COLO668 (cell line): Measurements from ENCODE around the gene LRRC58.
"Not testable (repeated sequence)": the region's sequence is repeated elsewhere in the genome, so short reads cannot be mapped to it uniquely, and the experiment has no call there.

Experiments
- DNase-seq: peaks from one replicate; lab custom pipeline; 2025; ENCODE audit not compliant: unreplicated experiment; lab: John Stamatoyannopoulos, UW

The LRRC58 gene

GRCh38 chr3:120341658-120342346, 7.4 kb downstream of the LRRC58 start:
- DNase-seq: no peak

DNA sequence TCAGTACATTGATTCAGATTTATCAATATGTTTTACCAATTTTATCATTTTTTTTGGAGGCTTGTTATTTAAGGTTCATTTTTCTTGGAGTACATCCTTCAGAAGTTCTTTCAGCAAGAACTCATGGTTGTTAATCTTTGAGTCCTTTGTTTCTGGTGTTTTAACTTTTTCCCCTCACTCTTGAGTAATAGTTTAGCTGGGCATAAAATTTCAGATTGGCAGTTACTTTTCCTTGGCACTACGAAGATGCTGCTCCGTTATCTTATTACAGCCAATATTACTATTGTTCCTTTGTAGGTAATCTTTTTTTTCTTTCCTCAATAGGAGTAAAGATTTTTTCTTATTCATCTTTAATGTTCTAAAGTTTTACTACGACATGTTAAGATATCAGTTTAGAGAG, 9.8 kb downstream of the LRRC58 start:
- DNase-seq: no peak

- DNase-seq: no peak
Measured at GRCh38 chr3:120338517-120338916, 10.6 kb downstream of the LRRC58 start.

DNA sequence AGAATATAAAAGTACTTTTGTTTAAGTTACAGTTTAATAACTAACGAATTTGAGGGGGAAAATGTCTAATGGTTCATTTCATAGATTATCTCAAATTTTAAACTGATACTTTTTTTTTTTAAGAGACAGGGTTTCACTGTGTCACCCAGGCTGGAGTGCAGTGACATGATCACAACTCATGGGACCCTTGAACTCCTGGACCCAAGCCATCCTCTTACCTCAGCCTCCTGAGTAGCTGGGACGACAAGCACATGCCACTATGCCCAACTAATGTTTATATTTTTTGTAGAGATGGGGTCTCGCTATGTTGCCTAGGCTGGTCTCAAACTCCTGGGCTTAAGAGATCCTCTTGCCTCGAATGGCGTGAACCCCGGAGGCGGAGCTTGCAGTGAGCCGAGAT, 16.5 kb downstream of the LRRC58 start:
- no peak for DNase-seq

GRCh38 chr3:120331076-120331475, 18.1 kb downstream of the LRRC58 start:
- DNase-seq: no peak

DNA sequence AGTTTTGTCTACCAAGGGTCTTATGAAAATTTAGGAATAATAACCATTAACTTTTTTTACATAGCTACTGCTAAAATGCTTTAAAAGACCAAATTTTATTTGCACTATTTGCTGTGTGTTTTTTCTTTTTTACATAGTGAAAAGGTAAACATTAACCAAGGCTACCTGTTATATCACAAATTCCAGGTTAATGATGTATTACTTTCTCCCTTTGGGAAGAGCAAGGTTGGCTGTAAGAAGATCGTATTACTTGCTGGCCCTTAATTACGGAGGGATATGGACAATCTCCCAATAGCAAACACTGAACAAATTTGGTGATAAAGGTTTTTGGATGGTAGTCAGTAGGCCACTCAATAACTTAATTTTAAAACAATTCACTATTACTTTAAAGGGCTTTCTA, 22.4 kb downstream of the LRRC58 start:
- no peak for DNase-seq

GRCh38 chr3:120324190-120324589, 25.0 kb downstream of the LRRC58 start:
- DNase-seq: no peak

DNA sequence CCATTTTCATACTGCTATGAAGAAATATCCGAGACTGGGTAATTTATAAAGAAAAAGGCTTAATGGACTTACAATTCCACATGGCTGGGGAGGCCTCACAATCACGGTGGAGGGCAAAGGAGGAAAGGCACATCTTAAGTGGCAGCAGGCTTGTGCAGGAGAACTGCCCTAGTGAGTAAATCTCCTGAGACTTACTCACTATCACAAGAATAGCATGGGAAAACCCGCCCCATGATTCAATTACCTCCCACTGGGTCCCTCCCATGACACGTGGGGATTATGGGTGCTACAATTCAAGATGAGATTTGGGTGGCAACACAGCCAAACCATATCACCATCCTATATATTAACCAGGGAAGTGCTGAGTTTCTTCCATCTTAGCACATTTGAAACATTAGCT, 25.4 kb downstream of the LRRC58 start:
- DNase-seq: not testable (repeated sequence)

- no peak for DNase-seq
Measured at GRCh38 chr3:120311863-120312794, 37.0 kb downstream of the LRRC58 start.

DNA sequence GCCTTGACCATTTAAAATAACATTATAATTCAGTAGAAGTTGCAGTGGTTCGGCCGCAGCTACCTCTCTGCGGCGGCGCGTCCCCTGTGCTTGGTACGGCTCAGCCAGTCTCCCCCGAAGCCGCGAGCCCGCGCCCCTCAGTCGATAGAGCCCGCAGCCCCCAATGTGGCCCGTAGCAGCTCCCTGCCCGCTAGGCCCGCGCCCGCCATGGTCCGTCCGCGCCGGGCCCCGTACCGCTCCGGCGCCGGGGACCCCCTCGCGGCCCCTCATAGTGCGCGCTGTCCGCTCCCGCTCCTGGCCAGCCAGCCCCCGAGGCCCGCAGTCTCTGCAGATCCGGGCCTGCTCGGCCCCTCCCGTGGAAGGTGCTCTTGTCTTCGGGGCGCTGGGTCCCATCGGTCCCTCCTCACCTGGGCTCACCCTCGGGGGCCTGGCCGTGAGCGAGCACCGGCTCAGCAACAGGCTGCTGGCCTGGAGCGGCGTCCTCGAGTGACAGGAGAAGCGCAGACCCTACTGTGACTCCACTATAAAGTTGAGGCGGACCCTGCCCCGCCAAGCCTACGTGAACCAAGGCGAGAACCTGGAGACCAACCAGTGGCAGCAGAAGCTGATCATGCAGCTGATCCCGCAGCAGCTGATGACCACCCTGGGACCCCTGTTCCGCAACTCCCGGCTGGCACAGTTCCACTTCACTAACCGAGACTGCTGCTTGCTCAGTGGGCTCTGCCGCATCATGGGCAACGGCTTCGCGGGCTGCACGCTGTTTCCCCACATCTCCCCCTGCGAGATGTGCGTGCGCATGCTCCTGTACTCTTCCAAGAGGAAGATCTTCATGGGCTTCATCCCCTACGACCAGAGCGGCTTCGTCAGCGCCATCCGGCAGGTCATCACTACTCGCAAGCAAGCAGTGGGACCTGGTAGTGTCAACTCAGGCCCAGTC, 42.4 kb downstream of the LRRC58 start:
- no peak for DNase-seq

DNA sequence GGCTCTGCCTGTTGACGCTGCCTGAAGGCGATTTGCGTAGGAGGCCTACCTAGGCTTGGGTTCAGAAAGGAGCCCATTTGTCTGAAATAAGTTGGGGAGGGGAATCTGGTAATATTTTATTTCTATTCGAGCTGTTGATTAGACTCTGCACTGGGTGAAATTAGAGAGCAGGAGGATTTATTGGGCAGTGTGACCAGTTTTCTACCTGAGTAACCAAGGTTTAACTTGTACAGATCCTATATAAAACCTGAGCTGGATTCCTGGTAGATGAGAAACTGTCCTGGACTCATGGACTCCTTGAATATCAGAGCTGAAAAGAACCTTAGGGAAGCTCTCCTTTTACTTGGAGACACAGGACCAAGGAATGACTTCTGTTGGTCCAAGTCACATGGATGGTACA, 44.5 kb downstream of the LRRC58 start:
- DNase-seq: no peak

DNA sequence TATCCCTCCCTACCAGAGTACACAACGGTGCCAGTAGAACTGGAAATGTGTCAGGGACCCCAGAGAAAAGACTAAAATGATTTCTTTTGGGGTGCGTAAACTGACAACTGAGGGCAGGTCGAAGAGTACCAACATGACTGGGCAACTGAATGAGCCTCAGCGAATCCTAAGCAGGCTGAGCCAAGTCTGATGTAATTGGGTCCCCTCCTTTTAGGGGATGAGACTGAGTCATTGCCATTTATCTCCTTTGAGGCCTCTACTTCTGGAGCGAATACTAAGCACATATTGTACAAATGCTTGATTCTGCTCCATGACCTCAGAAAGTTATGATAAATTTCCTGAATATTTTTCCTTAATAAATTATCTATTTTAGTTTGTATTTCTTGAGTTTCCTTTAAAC, 46.8 kb downstream of the LRRC58 start:
- DNase-seq: no peak

DNA sequence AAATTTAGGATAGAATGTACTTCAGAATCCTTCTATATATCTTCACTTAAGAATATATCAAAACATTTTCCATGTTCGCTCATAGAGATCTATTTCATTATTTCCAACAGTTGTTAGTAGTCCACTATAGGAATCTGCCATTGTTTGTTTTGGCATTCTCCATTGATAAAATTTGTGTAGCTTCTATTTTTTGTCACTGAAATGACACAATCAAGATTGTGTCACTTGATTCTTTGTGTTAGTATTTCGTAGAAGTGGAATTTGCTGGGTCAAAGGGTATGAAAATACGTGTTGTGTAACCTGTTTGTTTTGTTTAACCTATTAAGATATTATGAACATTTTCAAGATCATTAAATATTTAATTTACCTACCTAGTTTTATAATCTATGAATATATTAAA, 48.2 kb downstream of the LRRC58 start:
- no peak for DNase-seq

- no peak for DNase-seq
Measured at GRCh38 chr3:120299403-120299802, 49.8 kb downstream of the LRRC58 start.

- no peak for DNase-seq
Measured at GRCh38 chr3:120298996-120299395, 50.2 kb downstream of the LRRC58 start.

- not testable (repeated sequence) for DNase-seq
Measured at GRCh38 chr3:120291552-120291951, 57.6 kb downstream of the LRRC58 start.

DNA sequence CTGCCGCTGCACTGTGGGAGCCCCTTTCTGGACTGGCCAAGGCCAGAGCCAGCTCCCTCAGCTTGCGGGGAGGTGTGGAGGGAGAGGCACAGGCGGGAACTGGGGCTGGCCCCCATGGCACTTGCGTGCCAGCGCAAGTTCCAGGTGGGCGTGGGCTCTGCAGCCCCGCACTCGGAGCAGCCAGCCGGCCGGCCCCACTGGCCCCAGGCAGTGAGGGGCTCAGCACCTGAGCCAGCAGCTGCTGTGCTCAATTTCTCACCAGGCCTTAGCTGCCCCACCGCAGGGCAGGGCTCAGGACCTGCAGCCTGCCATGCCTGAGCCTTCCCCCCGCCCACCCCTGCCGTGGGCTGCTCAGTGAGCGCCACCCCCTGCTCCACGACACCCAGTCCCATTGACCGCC, 59.5 kb downstream of the LRRC58 start:
- no peak for DNase-seq

GRCh38 chr3:120286465-120286864, 62.7 kb downstream of the LRRC58 start:
- DNase-seq: no peak

GRCh38 chr3:120285508-120285841, 63.7 kb downstream of the LRRC58 start:
- DNase-seq: no peak

- peak; percentile 4 for DNase-seq
Measured at GRCh38 chr3:120284747-120285507, 64.2 kb downstream of the LRRC58 start, which contains the start of gene GPR156. Gene GPR156, minus strand, starts transcription at chr3:120285222. Its CDS starts 41,124 bp downstream, at chr3:120244098.
